Trophoblast cell (in vitro differentiated cells and primary cell): ENCODE data around the gene RREB1.

ENCODE experiments used
- DNase-seq, 2 donors: peaks; one replicate each; pipeline ENCODE4 v3.0.0-alpha.2; 2016
- H2AFZ ChIP-seq: 2 replicates; pipeline ENCODE4 v1.6.1; 2013; ENCODE audit warnings: low read length, moderate library complexity, mild to moderate bottlenecking; ENCODE audit not compliant: insufficient read depth, poor library complexity
- H2AK5ac ChIP-seq: 2 replicates; pipeline ENCODE4 v1.6.1; 2013; ENCODE audit warnings: mild to moderate bottlenecking, low read length
- H2BK120ac ChIP-seq: 2 replicates; pipeline ENCODE4 v1.6.1; 2013; ENCODE audit warnings: low read length, mild to moderate bottlenecking, moderate library complexity; ENCODE audit not compliant: insufficient read depth, poor library complexity
- H2BK12ac ChIP-seq: 2 replicates; pipeline ENCODE4 v1.6.1; 2013; ENCODE audit warnings: mild to moderate bottlenecking, low read length, moderate library complexity
- H2BK5ac ChIP-seq: 2 replicates; pipeline ENCODE4 v1.6.1; 2013; ENCODE audit warnings: low read length, low read depth, moderate library complexity, mild to moderate bottlenecking; ENCODE audit not compliant: poor library complexity
- H3K14ac ChIP-seq: 2 replicates; pipeline ENCODE4 v1.6.1; 2013; ENCODE audit warnings: mild to moderate bottlenecking, low read length
- H3K18ac ChIP-seq: 2 replicates; pipeline ENCODE4 v1.6.1; 2013; ENCODE audit warnings: mild to moderate bottlenecking, low read length
- H3K23ac ChIP-seq: 2 replicates; pipeline ENCODE4 v1.6.1; 2013; ENCODE audit warnings: low read length
- H3K27ac ChIP-seq: 2 replicates; pipeline ENCODE4 v1.5.1; 2013; ENCODE audit warnings: low read depth, mild to moderate bottlenecking, inconsistent platforms, low read length, moderate library complexity
- H3K27me3 ChIP-seq: 2 replicates; pipeline ENCODE4 v1.6.1; 2013; ENCODE audit warnings: inconsistent platforms, mild to moderate bottlenecking, low read length, moderate library complexity; ENCODE audit not compliant: insufficient read depth
- H3K36me3 ChIP-seq, 2 experiments: 1 replicate in 1 of 2; 2 replicates in 1 of 2; pipeline ENCODE4 v1.6.1; 2013; ENCODE audit warnings: low read length in 2 of 2, mild to moderate bottlenecking in 2 of 2, moderate library complexity in 1 of 2; ENCODE audit not compliant: insufficient read depth in 2 of 2, control insufficient read depth in 1 of 2
- H3K4ac ChIP-seq: 2 replicates; pipeline ENCODE4 v1.6.1; 2013; ENCODE audit warnings: low read depth, mild to moderate bottlenecking, low read length, moderate library complexity
- H3K4me1 ChIP-seq, 2 experiments: 1 replicate in 1 of 2; 2 replicates in 1 of 2; pipeline ENCODE4 v1.6.1; 2013; ENCODE audit warnings: low read length in 2 of 2, mild to moderate bottlenecking in 2 of 2, moderate library complexity in 1 of 2; ENCODE audit not compliant: insufficient read depth in 2 of 2, control insufficient read depth in 1 of 2
- H3K4me2 ChIP-seq: 2 replicates; pipeline ENCODE4 v1.6.1; 2013; ENCODE audit warnings: inconsistent platforms, mild to moderate bottlenecking, low read length, moderate library complexity
- H3K4me3 ChIP-seq: 2 replicates; pipeline ENCODE4 v1.5.1; 2013; ENCODE audit warnings: mild to moderate bottlenecking, low read depth, low read length, inconsistent platforms
- H3K79me1 ChIP-seq: one replicate; pipeline ENCODE4 v1.6.1; 2013; ENCODE audit warnings: low read length
- H3K79me2 ChIP-seq: 2 replicates; pipeline ENCODE4 v1.6.1; 2013; ENCODE audit warnings: low read length, mild to moderate bottlenecking; ENCODE audit not compliant: control insufficient read depth, insufficient read depth, poor library complexity
- H3K9ac ChIP-seq: 2 replicates; pipeline ENCODE4 v1.6.1; 2013; ENCODE audit warnings: mild to moderate bottlenecking, low read length
- H3K9me3 ChIP-seq: 2 replicates; pipeline ENCODE4 v1.6.1; 2013; ENCODE audit warnings: low read depth, mild to moderate bottlenecking, control low read depth, inconsistent platforms, low read length; ENCODE audit not compliant: insufficient read depth
- H4K12ac ChIP-seq: 2 replicates; pipeline ENCODE4 v1.6.1; 2013; ENCODE audit warnings: low read depth, mild to moderate bottlenecking, low read length, moderate library complexity
- H4K8ac ChIP-seq: 2 replicates; pipeline ENCODE4 v1.6.1; 2013; ENCODE audit warnings: low read depth, mild to moderate bottlenecking, low read length, moderate library complexity
- H4K91ac ChIP-seq: one replicate; pipeline ENCODE4 v1.6.1; 2013; ENCODE audit warnings: low read depth, mild to moderate bottlenecking, low read length, moderate library complexity
- WGBS: extraction: QIAGEN DNeasy Blood & Tissue Kit; methylation state at CpG from one replicate; pipeline ENCODE4 v1.1.7; 2013; ENCODE audit warnings: missing lambda C conversion rate; ENCODE audit not compliant: insufficient read length, insufficient coverage; ENCODE audit errors: extremely low coverage; 5-methylcytosine and 5-hydroxymethylcytosine counted together

RREB1 gene

DNA sequence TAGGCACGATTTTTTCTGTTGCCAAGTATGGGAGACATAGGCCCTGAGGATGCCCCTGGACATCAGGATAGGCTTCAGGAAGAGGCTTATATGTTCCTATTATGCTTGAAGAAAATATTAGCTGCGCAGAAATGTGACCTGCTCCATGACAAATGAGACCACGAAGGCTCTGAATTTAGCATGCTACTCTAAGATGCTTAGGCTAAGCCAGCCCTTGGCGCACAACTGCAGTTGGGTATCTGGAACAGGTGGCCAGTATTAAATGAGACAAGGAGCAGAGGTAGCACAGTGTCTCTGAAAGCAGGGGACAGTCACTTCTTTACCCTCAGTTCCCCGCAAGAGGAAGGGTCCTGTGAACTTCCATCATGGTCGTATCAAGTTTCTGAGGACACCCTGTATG, 90.0 kb downstream of the RREB1 start:
- H3K4ac ChIP-seq: no peak overlapping the region

GRCh38 chr6:7198833-7199800, 91.4 kb downstream of the RREB1 start:
- no peak overlapping the region for H2BK120ac ChIP-seq
- no peak for DNase-seq
- no peak overlapping the region for H4K8ac ChIP-seq
- no peak overlapping the region for H3K23ac ChIP-seq
- H4K91ac ChIP-seq: no peak overlapping the region
- H2BK5ac ChIP-seq: no peak overlapping the region
- no peak overlapping the region for H3K4me2 ChIP-seq
- no peak overlapping the region for H3K4me3 ChIP-seq
- H3K27ac ChIP-seq: no peak overlapping the region
- no peak overlapping the region for H3K14ac ChIP-seq
- no peak overlapping the region for H3K18ac ChIP-seq
- H3K79me1 ChIP-seq: no peaks in the 10 kb centered on the region
- H2AFZ ChIP-seq: no peak overlapping the region
- H3K4ac ChIP-seq: no peak overlapping the region
- peaks cover 21 to 27% of the 10 kb centered on the region in 2 experiments for H3K36me3 ChIP-seq
- H3K4me1 ChIP-seq: peaks cover 12 to 20% of the 10 kb centered on the region in 2 experiments
- H3K9me3 ChIP-seq: no peaks in the 10 kb centered on the region
- H2AK5ac ChIP-seq: no peak overlapping the region
- H3K9ac ChIP-seq: no peak overlapping the region
- H2BK12ac ChIP-seq: no peak overlapping the region
- no CpG with 5 or more reads among the region's 11 CpGs for WGBS
- no peaks in the 10 kb centered on the region for H3K27me3 ChIP-seq
- H3K79me2 ChIP-seq: no peaks in the 10 kb centered on the region
- H4K12ac ChIP-seq: no peak overlapping the region

More for the DNA sequence above, 90.0 kb downstream of the RREB1 start:
- no peak overlapping the region for H3K18ac ChIP-seq
- peaks cover 10 to 14% of the 10 kb centered on the region in 2 experiments for H3K4me1 ChIP-seq
- H2AFZ ChIP-seq: no peak overlapping the region
- H2BK120ac ChIP-seq: no peak overlapping the region
- H3K14ac ChIP-seq: no peak overlapping the region
- H2BK5ac ChIP-seq: no peak overlapping the region
- no peak overlapping the region for H4K91ac ChIP-seq
- H3K36me3 ChIP-seq: peaks cover 16 to 21% of the 10 kb centered on the region in 2 experiments
- no peak overlapping the region for H3K27ac ChIP-seq
- no peak overlapping the region for H3K9ac ChIP-seq
- H3K4me2 ChIP-seq: no peak overlapping the region
- no peak overlapping the region for H3K23ac ChIP-seq
- H3K4me3 ChIP-seq: no peak overlapping the region
- no peak overlapping the region for H2AK5ac ChIP-seq
- no CpG with 5 or more reads among the region's 6 CpGs for WGBS
- no peak overlapping the region for H2BK12ac ChIP-seq
- no peak for DNase-seq
- H3K27me3 ChIP-seq: no peaks in the 10 kb centered on the region
- no peak overlapping the region for H4K8ac ChIP-seq
- H3K9me3 ChIP-seq: no peaks in the 10 kb centered on the region
- no peaks in the 10 kb centered on the region for H3K79me1 ChIP-seq
- H3K79me2 ChIP-seq: no peaks in the 10 kb centered on the region
- no peak overlapping the region for H4K12ac ChIP-seq

GRCh38 chr6:7200598-7201443, 93.1 kb downstream of the RREB1 start:
- Histone ChIP-seq H4K91ac (no peak overlapping the region), H3K4ac (no peak overlapping the region), H2AK5ac (no peak overlapping the region), H2BK120ac (no peak overlapping the region), H3K9ac (no peak overlapping the region), H3K23ac (no peak overlapping the region), H3K4me3 (no peak overlapping the region), H3K9me3 (no peaks in the 10 kb centered on the region), H3K36me3 (peaks cover 22 to 31% of the 10 kb centered on the region in 2 experiments), H4K8ac (no peak overlapping the region), H3K4me2 (peak overlapping the region; percentile 9), H3K18ac (no peak overlapping the region), H2BK5ac (no peak overlapping the region), H3K4me1 (peaks cover 16 to 23% of the 10 kb centered on the region in 2 experiments), H3K27ac (no peak overlapping the region), H3K14ac (no peak overlapping the region), H3K27me3 (no peaks in the 10 kb centered on the region), H2BK12ac (no peak overlapping the region), H3K79me2 (no peaks in the 10 kb centered on the region), H4K12ac (no peak overlapping the region), H2AFZ (no peak overlapping the region), H3K79me1 (no peaks in the 10 kb centered on the region)
- no CpG with 5 or more reads among the region's 13 CpGs for whole genome bisulfite sequencing
- DNase-seq: peak; percentile 68 to 81

GRCh38 chr6:7201444-7201731, 93.6 kb downstream of the RREB1 start:
- Histone ChIP-seq H3K4ac (no peak overlapping the region), H3K4me2 (no peak overlapping the region), H4K8ac (no peak overlapping the region), H3K79me2 (no peaks in the 10 kb centered on the region), H3K27ac (no peak overlapping the region), H2AK5ac (no peak overlapping the region), H3K79me1 (no peaks in the 10 kb centered on the region), H3K18ac (no peak overlapping the region), H3K36me3 (peaks cover 21 to 30% of the 10 kb centered on the region in 2 experiments), H2BK120ac (no peak overlapping the region), H3K27me3 (no peaks in the 10 kb centered on the region), H4K12ac (no peak overlapping the region), H3K9ac (no peak overlapping the region), H3K9me3 (no peaks in the 10 kb centered on the region), H3K14ac (no peak overlapping the region), H2BK5ac (no peak overlapping the region), H3K4me1 (peaks cover 16 to 22% of the 10 kb centered on the region in 2 experiments), H3K4me3 (no peak overlapping the region), H4K91ac (no peak overlapping the region), H2AFZ (no peak overlapping the region), H2BK12ac (no peak overlapping the region), H3K23ac (no peak overlapping the region)
- DNase-seq: no peak
- no CpG with 5 or more reads among the region's 2 CpGs for WGBS
